Measurements from ENCODE around the gene CDH24.

The CDH24 gene

DNA sequence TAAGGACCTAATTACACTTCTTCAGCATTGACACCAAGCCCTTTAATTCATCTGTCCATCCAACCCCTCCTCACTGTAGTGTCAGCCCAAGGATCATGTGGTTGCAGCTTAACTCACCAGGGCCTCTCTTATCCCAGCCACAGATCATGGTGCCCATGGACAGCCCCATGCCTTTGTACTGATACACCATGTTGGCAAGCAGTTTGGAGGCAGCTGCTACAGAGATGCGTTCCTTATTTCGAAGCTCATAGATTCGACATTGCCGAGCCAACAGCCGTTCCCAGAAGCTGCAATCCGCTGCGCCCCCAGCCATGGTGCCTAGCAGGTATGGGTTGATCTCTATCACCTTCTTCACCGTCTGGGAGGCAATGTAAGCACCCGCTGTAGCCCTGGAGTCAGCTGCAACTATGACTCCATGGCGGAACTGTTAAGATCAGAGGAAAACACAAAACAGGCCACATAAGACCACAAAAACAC lies 24.0 kb downstream of the CDH24 start:
- H3K27ac ChIP-seq (ENCODE audit: low read length): peak overlapping the region; percentile 31; the same call in 1 of the 2 replicates
- peak overlapping the region; percentile 75 for H3K9ac ChIP-seq (ENCODE audit: low read depth, low read length)
- ATAC-seq (ENCODE audit: insufficient read depth, low read depth) (no peak), DNase-seq (no peak)
- TF ChIP-seq, protein P1, sequence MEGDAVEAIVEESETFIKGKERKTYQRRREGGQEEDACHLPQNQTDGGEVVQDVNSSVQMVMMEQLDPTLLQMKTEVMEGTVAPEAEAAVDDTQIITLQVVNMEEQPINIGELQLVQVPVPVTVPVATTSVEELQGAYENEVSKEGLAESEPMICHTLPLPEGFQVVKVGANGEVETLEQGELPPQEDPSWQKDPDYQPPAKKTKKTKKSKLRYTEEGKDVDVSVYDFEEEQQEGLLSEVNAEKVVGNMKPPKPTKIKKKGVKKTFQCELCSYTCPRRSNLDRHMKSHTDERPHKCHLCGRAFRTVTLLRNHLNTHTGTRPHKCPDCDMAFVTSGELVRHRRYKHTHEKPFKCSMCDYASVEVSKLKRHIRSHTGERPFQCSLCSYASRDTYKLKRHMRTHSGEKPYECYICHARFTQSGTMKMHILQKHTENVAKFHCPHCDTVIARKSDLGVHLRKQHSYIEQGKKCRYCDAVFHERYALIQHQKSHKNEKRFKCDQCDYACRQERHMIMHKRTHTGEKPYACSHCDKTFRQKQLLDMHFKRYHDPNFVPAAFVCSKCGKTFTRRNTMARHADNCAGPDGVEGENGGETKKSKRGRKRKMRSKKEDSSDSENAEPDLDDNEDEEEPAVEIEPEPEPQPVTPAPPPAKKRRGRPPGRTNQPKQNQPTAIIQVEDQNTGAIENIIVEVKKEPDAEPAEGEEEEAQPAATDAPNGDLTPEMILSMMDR (IDR thresholded peaks at IDR 0.05; ENCODE audit: borderline replicate concordance, extremely low read depth, low read length, poor library complexity, severe bottlenecking): no peak
- no peak for TF ChIP-seq EZH2 (IDR thresholded peaks at IDR 0.05; ENCODE audit: borderline replicate concordance, low read depth, low read length, severe bottlenecking)
- H2AFZ ChIP-seq (ENCODE audit: low read depth, low read length): no peak overlapping the region
- H3K9me3 ChIP-seq (ENCODE audit: insufficient read depth, low read length, severe bottlenecking): no peaks in the 10 kb centered on the region
- peaks cover 44% of the 10 kb centered on the region for H3K36me3 ChIP-seq (ENCODE audit: insufficient read depth, low read length)
- peak overlapping the region in 1 of 2 experiments; percentile 83; a peak in 2 of 4 replicates for H3K4me3 ChIP-seq (ENCODE audit: low read depth in 1 of 2, low read length in 2 of 2)
- H3K4me2 ChIP-seq (ENCODE audit: insufficient read depth, low read length): peak overlapping the region; percentile 80
- H3K4me1 ChIP-seq (ENCODE audit: insufficient read depth, low read length): peaks cover 48% of the 10 kb centered on the region
- peaks cover 43% of the 10 kb centered on the region for H3K79me2 ChIP-seq (ENCODE audit: insufficient read depth, low read length)
- H3K27me3 ChIP-seq (ENCODE audit: insufficient read depth, low read length, poor library complexity): no peaks in the 10 kb centered on the region
- H4K20me1 ChIP-seq (ENCODE audit: insufficient read depth, low read length): peaks cover 5% of the 10 kb centered on the region; the same call in 1 of the 2 replicates

- no peak overlapping the region for H3K9ac ChIP-seq (ENCODE audit: low read depth, low read length)
- H3K36me3 ChIP-seq (ENCODE audit: insufficient read depth, low read length): peaks cover 58% of the 10 kb centered on the region
- no peaks in the 10 kb centered on the region for H3K9me3 ChIP-seq (ENCODE audit: insufficient read depth, low read length, severe bottlenecking)
- peaks cover 45% of the 10 kb centered on the region for H3K79me2 ChIP-seq (ENCODE audit: insufficient read depth, low read length)
- H4K20me1 ChIP-seq (ENCODE audit: insufficient read depth, low read length): peaks cover 10% of the 10 kb centered on the region; the same call in 1 of the 2 replicates
- H3K4me3 ChIP-seq (ENCODE audit: low read depth in 1 of 2, low read length in 2 of 2): no peak overlapping the region
- no peak overlapping the region for H3K27ac ChIP-seq (ENCODE audit: low read length)
- TF ChIP-seq, protein P1 (IDR thresholded peaks at IDR 0.05; ENCODE audit: borderline replicate concordance, extremely low read depth, low read length, poor library complexity, severe bottlenecking): no peak
- no peak for TF ChIP-seq EZH2 (IDR thresholded peaks at IDR 0.05; ENCODE audit: borderline replicate concordance, low read depth, low read length, severe bottlenecking)
- no peak for DNase-seq
- no peak overlapping the region for H2AFZ ChIP-seq (ENCODE audit: low read depth, low read length)
- peaks cover 47% of the 10 kb centered on the region for H3K4me1 ChIP-seq (ENCODE audit: insufficient read depth, low read length)
- H3K4me2 ChIP-seq (ENCODE audit: insufficient read depth, low read length): peak overlapping the region; percentile 2; the same call in 1 of the 2 replicates
- ATAC-seq (ENCODE audit: insufficient read depth, low read depth): no peak
- H3K27me3 ChIP-seq (ENCODE audit: insufficient read depth, low read length, poor library complexity): no peaks in the 10 kb centered on the region
Measured at GRCh38 chr14:23030936-23031335, 26.4 kb downstream of the CDH24 start.

GRCh38 chr14:23028799-23029198 lies 28.5 kb downstream of the CDH24 start:
- ATAC-seq (ENCODE audit: insufficient read depth, low read depth): peak; percentile 64
- H3K27me3 ChIP-seq (ENCODE audit: insufficient read depth, low read length, poor library complexity): no peaks in the 10 kb centered on the region
- DNase-seq: peak; percentile 25
- TF ChIP-seq, protein P1 (IDR thresholded peaks at IDR 0.05; ENCODE audit: borderline replicate concordance, extremely low read depth, low read length, poor library complexity, severe bottlenecking): no peak
- no peak for TF ChIP-seq EZH2 (IDR thresholded peaks at IDR 0.05; ENCODE audit: borderline replicate concordance, low read depth, low read length, severe bottlenecking)
- H3K36me3 ChIP-seq (ENCODE audit: insufficient read depth, low read length): peaks cover 70% of the 10 kb centered on the region
- H3K4me2 ChIP-seq (ENCODE audit: insufficient read depth, low read length): no peak overlapping the region
- H3K79me2 ChIP-seq (ENCODE audit: insufficient read depth, low read length): peaks cover 36% of the 10 kb centered on the region
- H3K4me1 ChIP-seq (ENCODE audit: insufficient read depth, low read length): peaks cover 35% of the 10 kb centered on the region
- no peak overlapping the region for H3K9ac ChIP-seq (ENCODE audit: low read depth, low read length)
- H3K9me3 ChIP-seq (ENCODE audit: insufficient read depth, low read length, severe bottlenecking): no peaks in the 10 kb centered on the region
- no peak overlapping the region for H3K27ac ChIP-seq (ENCODE audit: low read length)
- no peak overlapping the region for H2AFZ ChIP-seq (ENCODE audit: low read depth, low read length)
- peaks cover 13% of the 10 kb centered on the region; the same call in 1 of the 2 replicates for H4K20me1 ChIP-seq (ENCODE audit: insufficient read depth, low read length)
- no peak overlapping the region for H3K4me3 ChIP-seq (ENCODE audit: low read depth in 1 of 2, low read length in 2 of 2)
